ENCODE results near the gene GVQW3.
A peak's percentile ranks its signal among the peaks of the same experiment; 100 is the strongest.

GVQW3 gene

DNA sequence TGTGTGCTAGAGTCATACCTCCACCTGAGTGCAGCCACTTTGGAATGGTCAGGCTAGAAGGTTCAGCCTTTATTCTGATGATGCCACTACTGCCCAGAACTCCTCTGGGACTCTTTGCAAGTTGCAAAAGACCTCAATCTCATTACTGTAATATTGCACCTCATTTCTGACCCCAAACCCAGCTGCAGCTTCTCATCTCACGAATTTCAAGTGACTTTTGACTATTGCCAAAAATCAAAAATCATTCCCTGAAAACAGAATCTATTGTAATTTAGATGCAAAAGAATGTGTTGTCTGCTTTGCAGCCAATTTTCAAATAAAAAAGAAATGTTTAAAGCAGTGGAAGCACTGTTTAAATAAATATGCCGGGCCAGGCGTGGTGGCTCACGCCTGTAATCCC, 25.2 kb downstream of the GVQW3 start:
- TF ChIP-seq, protein P1, sequence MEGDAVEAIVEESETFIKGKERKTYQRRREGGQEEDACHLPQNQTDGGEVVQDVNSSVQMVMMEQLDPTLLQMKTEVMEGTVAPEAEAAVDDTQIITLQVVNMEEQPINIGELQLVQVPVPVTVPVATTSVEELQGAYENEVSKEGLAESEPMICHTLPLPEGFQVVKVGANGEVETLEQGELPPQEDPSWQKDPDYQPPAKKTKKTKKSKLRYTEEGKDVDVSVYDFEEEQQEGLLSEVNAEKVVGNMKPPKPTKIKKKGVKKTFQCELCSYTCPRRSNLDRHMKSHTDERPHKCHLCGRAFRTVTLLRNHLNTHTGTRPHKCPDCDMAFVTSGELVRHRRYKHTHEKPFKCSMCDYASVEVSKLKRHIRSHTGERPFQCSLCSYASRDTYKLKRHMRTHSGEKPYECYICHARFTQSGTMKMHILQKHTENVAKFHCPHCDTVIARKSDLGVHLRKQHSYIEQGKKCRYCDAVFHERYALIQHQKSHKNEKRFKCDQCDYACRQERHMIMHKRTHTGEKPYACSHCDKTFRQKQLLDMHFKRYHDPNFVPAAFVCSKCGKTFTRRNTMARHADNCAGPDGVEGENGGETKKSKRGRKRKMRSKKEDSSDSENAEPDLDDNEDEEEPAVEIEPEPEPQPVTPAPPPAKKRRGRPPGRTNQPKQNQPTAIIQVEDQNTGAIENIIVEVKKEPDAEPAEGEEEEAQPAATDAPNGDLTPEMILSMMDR (IDR thresholded peaks at IDR 0.05), result no peak

DNA sequence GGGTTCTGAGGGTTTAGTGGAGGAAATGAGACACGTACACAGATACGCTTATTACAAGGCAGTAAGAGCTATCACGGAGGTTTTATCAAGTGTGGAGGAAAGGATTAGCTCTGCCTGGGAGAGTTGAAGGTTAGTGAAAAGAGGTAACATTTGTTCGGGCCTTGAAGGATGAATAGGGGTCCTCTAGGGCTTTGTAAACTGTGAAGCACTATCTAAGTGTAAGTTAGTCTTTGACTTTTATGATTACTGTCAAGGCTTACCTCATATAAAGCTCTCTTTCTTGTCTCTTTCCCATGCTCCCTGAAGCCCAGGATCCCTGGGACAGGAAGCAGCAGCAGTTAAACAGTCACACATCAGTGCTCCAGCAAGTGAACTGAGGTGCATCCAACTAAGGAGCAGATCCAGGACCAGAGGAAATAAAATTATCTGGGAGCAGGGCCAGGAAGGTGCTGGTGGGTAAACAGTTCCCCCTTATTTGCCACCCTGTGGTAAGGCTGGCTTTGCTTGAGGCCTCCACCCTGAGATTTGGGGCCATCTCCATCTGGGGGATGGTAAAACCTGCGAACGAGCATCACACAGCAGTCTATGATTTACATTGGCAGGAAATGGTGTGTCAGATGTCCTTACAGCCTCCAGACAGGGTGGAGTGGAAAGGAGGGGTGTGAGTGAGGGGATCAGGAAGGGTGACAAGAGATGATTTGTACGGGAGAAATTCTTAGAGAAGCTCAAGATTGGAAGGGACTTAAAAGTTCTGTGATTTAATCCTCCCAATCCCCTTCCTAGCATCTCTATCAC, 27.2 kb downstream of the GVQW3 start:
- TF ChIP-seq, protein P1 (IDR thresholded peaks at IDR 0.05), result no peak

DNA sequence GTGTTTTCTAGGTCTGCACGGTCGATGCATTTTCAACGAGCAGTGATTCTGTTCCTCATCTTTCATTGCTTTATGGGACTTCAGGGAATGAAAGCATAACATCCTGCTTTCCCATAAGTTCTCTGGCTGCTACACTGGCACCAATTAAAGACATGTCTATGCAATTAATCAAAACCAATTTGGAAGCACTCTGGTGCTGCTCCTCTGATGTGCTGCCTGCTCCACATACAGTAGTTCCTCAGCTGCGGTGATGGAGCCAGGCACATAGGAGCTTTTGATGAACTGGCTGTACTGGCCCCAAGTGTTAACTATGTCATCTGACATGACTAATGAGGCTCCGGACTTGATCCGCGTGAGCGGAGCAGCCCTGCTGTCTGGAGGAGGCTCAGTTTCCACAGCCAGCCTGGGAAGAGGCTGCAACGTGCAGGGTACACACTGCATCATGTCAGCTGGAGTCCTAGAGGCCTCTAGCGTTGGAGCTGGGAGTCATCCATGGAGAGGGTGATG, 29.8 kb downstream of the GVQW3 start:
- TF ChIP-seq, protein P1 (IDR thresholded peaks at IDR 0.05), result no peak

DNA sequence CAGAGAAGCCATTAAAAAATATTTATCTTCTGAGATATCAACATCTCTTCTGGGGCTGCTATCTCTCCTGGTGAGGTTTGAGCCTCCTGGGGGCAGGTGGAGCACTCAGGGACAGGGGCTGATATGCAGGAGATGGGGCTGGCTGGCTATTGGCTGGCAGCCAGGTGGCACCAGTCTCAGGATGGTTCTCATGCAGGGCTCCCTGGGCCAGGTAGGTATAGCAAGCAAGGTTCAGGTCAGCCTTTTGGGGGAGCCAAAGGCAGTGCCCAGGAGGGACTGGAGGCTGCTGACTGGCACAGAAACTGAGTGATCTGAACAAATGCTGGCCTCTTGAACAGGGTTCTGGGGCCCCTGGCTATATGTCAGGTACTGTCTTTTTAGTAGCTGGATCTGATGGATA, 34.0 kb downstream of the GVQW3 start:
- TF ChIP-seq, protein P1 (IDR thresholded peaks at IDR 0.05), result no peak

GRCh38 chr11:76419896-76420295, 38.8 kb downstream of the GVQW3 start:
- TF ChIP-seq, protein P1 (IDR thresholded peaks at IDR 0.05), result peak; percentile 39

DNA sequence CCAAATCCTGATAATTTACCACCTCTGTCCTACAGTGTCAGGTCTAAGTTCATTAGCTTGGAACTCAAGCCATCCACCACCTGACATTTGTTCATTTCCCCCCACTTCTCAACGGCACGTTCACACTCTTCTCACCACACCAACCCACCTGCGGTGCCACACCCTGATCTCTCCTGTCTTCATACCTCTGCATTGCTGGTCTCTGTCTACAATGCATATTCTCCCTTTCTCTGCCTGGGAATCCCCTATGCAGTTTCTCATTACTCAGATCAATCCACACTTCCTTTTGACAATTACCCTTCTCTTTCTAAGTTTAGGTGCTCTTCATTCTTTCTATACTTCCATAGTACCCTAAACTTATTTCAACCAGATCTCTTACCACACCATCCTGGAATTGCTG, 43.3 kb downstream of the GVQW3 start:
- TF ChIP-seq, protein P1 (IDR thresholded peaks at IDR 0.05), result no peak

DNA sequence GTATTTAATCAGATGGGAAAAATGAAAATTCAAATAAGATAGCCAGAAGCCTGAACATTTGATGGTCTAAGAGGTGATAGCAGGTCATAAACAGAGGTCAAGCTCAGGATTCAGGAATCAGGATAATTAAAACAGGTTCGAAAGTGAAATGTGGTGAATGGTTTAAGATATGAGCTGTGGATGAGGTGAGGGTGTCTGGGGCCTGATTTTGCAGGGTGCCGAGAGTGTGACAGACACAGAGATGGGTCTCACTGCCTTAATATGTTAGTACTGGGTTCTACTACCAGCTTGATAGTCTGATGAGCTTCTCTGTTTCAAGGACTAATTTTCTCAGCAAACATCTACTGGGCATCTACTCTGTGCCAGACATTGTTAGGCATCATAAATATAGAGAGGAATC, 43.8 kb downstream of the GVQW3 start:
- TF ChIP-seq, protein P1 (IDR thresholded peaks at IDR 0.05), result no peak

Measured in LNCAP (cell line).